ENCODE data around the gene KRT76.
"Not testable (repeated sequence)": the region's sequence is repeated elsewhere in the genome, so short reads cannot be mapped to it uniquely, and the experiment has no call there.

KRT76 gene

GRCh38 chr12:52779914-52780313 lies 2.8 kb upstream of the KRT76 start:
- no peak for DNase-seq

- DNase-seq = no peak
These were observed 1.7 kb upstream of the KRT76 start for GRCh38 chr12:52778833-52779232.

GRCh38 chr12:52777566-52777965 lies 421 bp upstream of the KRT76 start:
- no peak for DNase-seq

- DNase-seq = no peak
These were observed 710 bp downstream of the KRT76 start for GRCh38 chr12:52776435-52776834.

GRCh38 chr12:52774629-52775250 lies 2.4 kb downstream of the KRT76 start:
- no peak for DNase-seq

GRCh38 chr12:52772772-52773171 lies 4.4 kb downstream of the KRT76 start:
- DNase-seq = no peak

GRCh38 chr12:52772188-52772587 lies 5.0 kb downstream of the KRT76 start:
- no peak for DNase-seq

GRCh38 chr12:52771505-52771904 lies 5.6 kb downstream of the KRT76 start:
- DNase-seq = no peak

- no peak for DNase-seq
These were observed 6.1 kb downstream of the KRT76 start for GRCh38 chr12:52771088-52771487.

GRCh38 chr12:52769946-52770345 lies 7.2 kb downstream of the KRT76 start:
- no peak for DNase-seq

GRCh38 chr12:52769354-52769753 lies 7.8 kb downstream of the KRT76 start:
- DNase-seq = no peak

- DNase-seq = no peak
These were observed 8.5 kb downstream of the KRT76 start for GRCh38 chr12:52768479-52769200.

- DNase-seq = no peak
These were observed 9.7 kb downstream of the KRT76 start for GRCh38 chr12:52767427-52767826.

- DNase-seq = no peak
These were observed 10.1 kb downstream of the KRT76 start for GRCh38 chr12:52767020-52767379.

- DNase-seq = no peak
These were observed 10.7 kb downstream of the KRT76 start for GRCh38 chr12:52766351-52767019.

GRCh38 chr12:52765702-52766101 lies 11.4 kb downstream of the KRT76 start:
- DNase-seq = no peak

GRCh38 chr12:52763991-52764390 lies 13.2 kb downstream of the KRT76 start:
- no peak for DNase-seq

GRCh38 chr12:52763036-52763659 lies 14.0 kb downstream of the KRT76 start:
- DNase-seq = no peak

- no peak for DNase-seq
These were observed 15.3 kb downstream of the KRT76 start for GRCh38 chr12:52761802-52762201.

GRCh38 chr12:52761218-52761617 lies 15.9 kb downstream of the KRT76 start:
- DNase-seq = not testable (repeated sequence)

- DNase-seq = no peak
These were observed 16.5 kb downstream of the KRT76 start for GRCh38 chr12:52760623-52761022.

GRCh38 chr12:52759695-52760094 lies 17.4 kb downstream of the KRT76 start:
- no peak for DNase-seq

GRCh38 chr12:52759218-52759617 lies 17.9 kb downstream of the KRT76 start:
- no peak for DNase-seq
